HEK293 (cell line): ENCODE measurements around the gene DNMT1.

Experiments
- AEBP2 ChIP-seq: fragments of 450-650 bp; formaldehyde crosslinking; IDR thresholded peaks from 2 replicates; pipeline ENCODE4 v1.5.1; 2016; ENCODE audit warnings: missing biosample characterization, missing genetic modification characterization, borderline replicate concordance
- FEZF1 ChIP-seq: fragments of 450-650 bp; formaldehyde crosslinking; IDR thresholded peaks from 2 replicates; pipeline ENCODE4 v1.5.1; 2016; ENCODE audit warnings: missing biosample characterization, missing genetic modification characterization
- OVOL3 ChIP-seq: fragments of 450-650 bp; formaldehyde crosslinking; IDR thresholded peaks from 2 replicates; pipeline ENCODE4 v1.5.1; 2016; ENCODE audit warnings: missing biosample characterization, missing genetic modification characterization
- PRDM6 ChIP-seq: fragments of 450-650 bp; formaldehyde crosslinking; IDR thresholded peaks from 2 replicates; pipeline ENCODE4 v1.5.1; 2017; ENCODE audit warnings: missing biosample characterization, missing genetic modification characterization
- REPIN1 ChIP-seq: fragments of 450-650 bp; formaldehyde crosslinking; IDR thresholded peaks from 2 replicates; pipeline ENCODE4 v1.5.1; 2017; ENCODE audit warnings: missing biosample characterization, missing genetic modification characterization, low read depth
- ZBTB17 ChIP-seq: fragments of 450-650 bp; formaldehyde crosslinking; IDR thresholded peaks from 2 replicates; pipeline ENCODE4 v1.5.1; 2016; ENCODE audit warnings: missing biosample characterization, missing genetic modification characterization
- ZBTB20 ChIP-seq: fragments of 450-650 bp; formaldehyde crosslinking; IDR thresholded peaks from 2 replicates; pipeline ENCODE4 v1.5.1; 2016; ENCODE audit warnings: missing biosample characterization, missing genetic modification characterization
- ZNF138 ChIP-seq: fragments of 450-650 bp; formaldehyde crosslinking; IDR thresholded peaks from 2 replicates; pipeline ENCODE4 v1.5.1; 2016; ENCODE audit warnings: missing biosample characterization, missing genetic modification characterization, borderline replicate concordance
- ZNF175 ChIP-seq: fragments of 450-650 bp; formaldehyde crosslinking; IDR thresholded peaks from 2 replicates; pipeline ENCODE4 v1.5.1; 2016; ENCODE audit warnings: missing biosample characterization, missing genetic modification characterization
- ZNF184 ChIP-seq: fragments of 450-650 bp; IDR thresholded peaks from 2 replicates; pipeline ENCODE4 v1.5.1; 2018; ENCODE audit warnings: missing biosample characterization, mild to moderate bottlenecking, missing genetic modification characterization
- ZNF280D ChIP-seq: fragments of 450-650 bp; formaldehyde crosslinking; IDR thresholded peaks from 2 replicates; pipeline ENCODE4 v1.5.1; 2016; ENCODE audit warnings: missing biosample characterization, missing genetic modification characterization
- ZNF292 ChIP-seq: fragments of 450-650 bp; formaldehyde crosslinking; IDR thresholded peaks from 2 replicates; pipeline ENCODE4 v1.5.1; 2016; ENCODE audit warnings: low read depth, missing biosample characterization, missing genetic modification characterization, borderline replicate concordance
- ZNF335 ChIP-seq: fragments of 450-650 bp; formaldehyde crosslinking; conservative IDR thresholded peaks from 2 replicates; pipeline ENCODE4 v1.5.1; 2016; ENCODE audit warnings: missing biosample characterization, missing genetic modification characterization
- ZNF341 ChIP-seq: fragments of 450-650 bp; formaldehyde crosslinking; IDR thresholded peaks from 2 replicates; pipeline ENCODE4; 2016; ENCODE audit warnings: low read depth, missing biosample characterization, missing genetic modification characterization
- ZNF529 ChIP-seq: fragments of 450-650 bp; formaldehyde crosslinking; IDR thresholded peaks from 2 replicates; pipeline ENCODE4 v1.5.1; 2017; ENCODE audit warnings: missing genetic modification characterization, missing biosample characterization; ENCODE audit not compliant: insufficient replicate concordance
- ZNF624 ChIP-seq: fragments of 450-650 bp; formaldehyde crosslinking; IDR thresholded peaks from 2 replicates; pipeline ENCODE4 v1.5.1; 2017; ENCODE audit warnings: missing biosample characterization, missing genetic modification characterization
- ZNF658 ChIP-seq: fragments of 450-650 bp; formaldehyde crosslinking; IDR thresholded peaks from 2 replicates; pipeline ENCODE4; 2016; ENCODE audit warnings: missing biosample characterization, missing genetic modification characterization
- ZNF830 ChIP-seq: fragments of 450-650 bp; IDR thresholded peaks from 2 replicates; pipeline ENCODE4 v1.5.0; 2018; ENCODE audit warnings: missing biosample characterization, missing genetic modification characterization, low read depth, mild to moderate bottlenecking, moderate library complexity
- ZNF843 ChIP-seq: fragments of 450-650 bp; formaldehyde crosslinking; IDR thresholded peaks from 2 replicates; pipeline ENCODE4 v1.5.1; 2016; ENCODE audit warnings: missing biosample characterization, missing genetic modification characterization
- ZSCAN4 ChIP-seq: fragments of 450-650 bp; formaldehyde crosslinking; IDR thresholded peaks from 2 replicates; pipeline ENCODE4 v1.5.1; 2017; ENCODE audit warnings: missing biosample characterization, missing genetic modification characterization
- TF ChIP-seq, protein P1 (sequence below): fragments of 450-650 bp; formaldehyde crosslinking; IDR thresholded peaks from 2 replicates; pipeline ENCODE4 v1.5.1; 2016; ENCODE audit warnings: missing biosample characterization, missing genetic modification characterization
- TF ChIP-seq, protein P2 (sequence below): fragments of 450-650 bp; formaldehyde crosslinking; IDR thresholded peaks from 2 replicates; pipeline ENCODE4 v1.5.1; 2016; ENCODE audit warnings: missing biosample characterization, missing genetic modification characterization
- TF ChIP-seq, protein P3 (sequence below): fragments of 450-650 bp; formaldehyde crosslinking; conservative IDR thresholded peaks from 2 replicates; pipeline ENCODE4 v1.5.1; 2016; ENCODE audit warnings: low read depth, missing biosample characterization, missing genetic modification characterization
- TF ChIP-seq, protein P4 (sequence below): fragments of 450-650 bp; formaldehyde crosslinking; IDR thresholded peaks from 2 replicates; pipeline ENCODE4 v1.5.1; 2016; ENCODE audit warnings: missing biosample characterization, missing genetic modification characterization

Gene DNMT1

GRCh38 chr19:10085641-10086590 is 108.8 kb downstream of the DNMT1 start, which contains the start of gene SHFL (continued):
- TF ChIP-seq ZNF624 (tag by site-specific recombination), result no peak
- TF ChIP-seq ZNF175 (tag by site-specific recombination), result no peak
- TF ChIP-seq, protein P1, sequence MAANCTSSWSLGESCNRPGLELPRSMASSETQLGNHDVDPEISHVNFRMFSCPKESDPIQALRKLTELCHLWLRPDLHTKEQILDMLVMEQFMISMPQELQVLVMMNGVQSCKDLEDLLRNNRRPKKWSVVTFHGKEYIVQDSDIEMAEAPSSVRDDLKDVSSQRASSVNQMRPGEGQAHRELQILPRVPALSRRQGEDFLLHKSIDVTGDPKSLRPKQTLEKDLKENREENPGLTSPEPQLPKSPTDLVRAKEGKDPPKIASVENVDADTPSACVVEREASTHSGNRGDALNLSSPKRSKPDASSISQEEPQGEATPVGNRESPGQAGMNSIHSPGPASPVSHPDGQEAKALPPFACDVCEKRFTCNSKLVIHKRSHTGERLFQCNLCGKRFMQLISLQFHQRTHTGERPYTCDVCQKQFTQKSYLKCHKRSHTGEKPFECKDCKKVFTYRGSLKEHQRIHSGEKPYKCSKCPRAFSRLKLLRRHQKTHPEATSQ, result no peak
- no peak for TF ChIP-seq ZNF658
- no peak for TF ChIP-seq ZNF843 (tag by site-specific recombination)
- peak; percentile 62; the same call in 1 of the 2 replicates for TF ChIP-seq ZNF280D
- TF ChIP-seq FEZF1 (tag by site-specific recombination), result no peak
- TF ChIP-seq ZNF335 (tag by site-specific recombination), result peak; percentile 45; the same call in 1 of the 2 replicates
- no peak for TF ChIP-seq ZNF184 (tag by site-specific recombination)
- TF ChIP-seq, protein P2, sequence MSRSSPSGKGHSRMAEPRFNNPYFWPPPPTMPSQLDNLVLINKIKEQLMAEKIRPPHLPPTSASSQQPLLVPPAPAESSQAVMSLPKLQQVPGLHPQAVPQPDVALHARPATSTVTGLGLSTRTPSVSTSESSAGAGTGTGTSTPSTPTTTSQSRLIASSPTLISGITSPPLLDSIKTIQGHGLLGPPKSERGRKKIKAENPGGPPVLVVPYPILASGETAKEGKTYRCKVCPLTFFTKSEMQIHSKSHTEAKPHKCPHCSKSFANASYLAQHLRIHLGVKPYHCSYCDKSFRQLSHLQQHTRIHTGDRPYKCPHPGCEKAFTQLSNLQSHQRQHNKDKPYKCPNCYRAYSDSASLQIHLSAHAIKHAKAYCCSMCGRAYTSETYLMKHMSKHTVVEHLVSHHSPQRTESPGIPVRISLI (tag by site-specific recombination), result no peak
- no peak for TF ChIP-seq ZNF292 (tag by site-specific recombination)
- no peak for TF ChIP-seq ZNF830
- TF ChIP-seq ZNF341 (tag by site-specific recombination), result no peak
- TF ChIP-seq AEBP2 (tag by site-specific recombination), result no peak
- no peak for TF ChIP-seq ZBTB17
- peak; percentile 59 for TF ChIP-seq ZBTB20 (tag by site-specific recombination)
- TF ChIP-seq ZNF138, result no peak
- TF ChIP-seq ZNF529, result no peak
- TF ChIP-seq ZSCAN4 (tag by site-specific recombination), result no peak
- no peak for TF ChIP-seq OVOL3 (tag by site-specific recombination)
- TF ChIP-seq, protein P3, sequence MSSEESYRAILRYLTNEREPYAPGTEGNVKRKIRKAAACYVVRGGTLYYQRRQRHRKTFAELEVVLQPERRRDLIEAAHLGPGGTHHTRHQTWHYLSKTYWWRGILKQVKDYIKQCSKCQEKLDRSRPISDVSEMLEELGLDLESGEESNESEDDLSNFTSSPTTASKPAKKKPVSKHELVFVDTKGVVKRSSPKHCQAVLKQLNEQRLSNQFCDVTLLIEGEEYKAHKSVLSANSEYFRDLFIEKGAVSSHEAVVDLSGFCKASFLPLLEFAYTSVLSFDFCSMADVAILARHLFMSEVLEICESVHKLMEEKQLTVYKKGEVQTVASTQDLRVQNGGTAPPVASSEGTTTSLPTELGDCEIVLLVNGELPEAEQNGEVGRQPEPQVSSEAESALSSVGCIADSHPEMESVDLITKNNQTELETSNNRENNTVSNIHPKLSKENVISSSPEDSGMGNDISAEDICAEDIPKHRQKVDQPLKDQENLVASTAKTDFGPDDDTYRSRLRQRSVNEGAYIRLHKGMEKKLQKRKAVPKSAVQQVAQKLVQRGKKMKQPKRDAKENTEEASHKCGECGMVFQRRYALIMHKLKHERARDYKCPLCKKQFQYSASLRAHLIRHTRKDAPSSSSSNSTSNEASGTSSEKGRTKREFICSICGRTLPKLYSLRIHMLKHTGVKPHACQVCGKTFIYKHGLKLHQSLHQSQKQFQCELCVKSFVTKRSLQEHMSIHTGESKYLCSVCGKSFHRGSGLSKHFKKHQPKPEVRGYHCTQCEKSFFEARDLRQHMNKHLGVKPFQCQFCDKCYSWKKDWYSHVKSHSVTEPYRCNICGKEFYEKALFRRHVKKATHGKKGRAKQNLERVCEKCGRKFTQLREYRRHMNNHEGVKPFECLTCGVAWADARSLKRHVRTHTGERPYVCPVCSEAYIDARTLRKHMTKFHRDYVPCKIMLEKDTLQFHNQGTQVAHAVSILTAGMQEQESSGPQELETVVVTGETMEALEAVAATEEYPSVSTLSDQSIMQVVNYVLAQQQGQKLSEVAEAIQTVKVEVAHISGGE (tag by site-specific recombination), result no peak
- TF ChIP-seq, protein P4, sequence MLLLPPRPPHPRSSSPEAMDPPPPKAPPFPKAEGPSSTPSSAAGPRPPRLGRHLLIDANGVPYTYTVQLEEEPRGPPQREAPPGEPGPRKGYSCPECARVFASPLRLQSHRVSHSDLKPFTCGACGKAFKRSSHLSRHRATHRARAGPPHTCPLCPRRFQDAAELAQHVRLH (tag by site-specific recombination), result peak; percentile 83
- TF ChIP-seq PRDM6 (tag by site-specific recombination), result no peak
- TF ChIP-seq REPIN1 (tag by site-specific recombination), result peak; percentile 43; the same call in 1 of the 2 replicates
